DND-41 (cell line): Measurements from ENCODE around the gene GIPC2.

Experiments used
- ATAC-seq: fragments of 200-7000 bp; cut with Tn5 transposase; 3 replicates; pipeline ENCODE4 v1.9.1; 2021; ENCODE audit warnings: low read depth; ENCODE audit not compliant: insufficient read depth
- DNase-seq: peaks from one replicate; pipeline ENCODE4 v3.0.0-alpha.2; 2020
- H2AFZ ChIP-seq: 2 replicates; pipeline ENCODE4 v1.6.0; 2012; ENCODE audit warnings: low read depth, low read length
- H3K27ac ChIP-seq: 2 replicates; pipeline ENCODE4 v1.5.1; 2012; ENCODE audit warnings: low read length, inconsistent platforms
- H3K27me3 ChIP-seq: fragments of 200-600 bp; sonication (generic); 2 replicates; pipeline ENCODE4 v1.6.0; 2012; ENCODE audit warnings: low read length, mild to moderate bottlenecking, inconsistent platforms; ENCODE audit not compliant: insufficient read depth, poor library complexity
- H3K36me3 ChIP-seq: 2 replicates; pipeline ENCODE4 v1.5.1; 2012; ENCODE audit warnings: low read length, inconsistent platforms; ENCODE audit not compliant: insufficient read depth
- H3K4me1 ChIP-seq: 2 replicates; pipeline ENCODE4 v1.5.1; 2012; ENCODE audit warnings: mild to moderate bottlenecking, low read length; ENCODE audit not compliant: insufficient read depth
- H3K4me2 ChIP-seq: 2 replicates; pipeline ENCODE4 v1.6.0; 2012; ENCODE audit warnings: mild to moderate bottlenecking, moderate library complexity, low read length, inconsistent platforms; ENCODE audit not compliant: insufficient read depth
- H3K4me3 ChIP-seq, 2 experiments: fragments of 200-600 bp in 1 of 2; shearing (Covaris generic) in 1 of 2; 2 replicates each; pipeline ENCODE4 v1.5.1; 2012 to 2016; ENCODE audit warnings: inconsistent platforms in 2 of 2, low read length in 2 of 2, mild to moderate bottlenecking in 2 of 2, low read depth in 1 of 2, moderate library complexity in 1 of 2
- H3K79me2 ChIP-seq: 2 replicates; pipeline ENCODE4 v1.6.0; 2012; ENCODE audit warnings: low read length, inconsistent platforms; ENCODE audit not compliant: insufficient read depth
- H3K9ac ChIP-seq: 2 replicates; pipeline ENCODE4 v1.6.0; 2012; ENCODE audit warnings: low read depth, mild to moderate bottlenecking, inconsistent platforms, low read length, moderate library complexity
- H3K9me3 ChIP-seq: 2 replicates; pipeline ENCODE4 v1.5.1; 2012; ENCODE audit warnings: low read length, moderate library complexity, mild to moderate bottlenecking, inconsistent platforms; ENCODE audit not compliant: insufficient read depth, severe bottlenecking
- H4K20me1 ChIP-seq: 2 replicates; pipeline ENCODE4 v1.6.0; 2012; ENCODE audit warnings: low read length; ENCODE audit not compliant: insufficient read depth
- CTCF ChIP-seq: IDR thresholded peaks from 2 replicates; pipeline ENCODE4 v1.5.1; 2012; ENCODE audit warnings: borderline replicate concordance, low read length, moderate library complexity, mild to moderate bottlenecking; ENCODE audit not compliant: poor library complexity, severe bottlenecking; ENCODE audit errors: extremely low read depth
- EZH2 ChIP-seq: IDR thresholded peaks from 3 replicates; pipeline ENCODE4 v1.6.1; 2012; ENCODE audit warnings: borderline replicate concordance, low read depth, mild to moderate bottlenecking, moderate library complexity, low read length, inconsistent platforms; ENCODE audit not compliant: severe bottlenecking

Gene GIPC2

GRCh38 chr1:78176448-78176847 is 130.7 kb downstream of the GIPC2 start:
- Histone ChIP-seq H3K4me2 (no peak overlapping the region), H3K9me3 (no peaks in the 10 kb centered on the region), H3K27ac (no peak overlapping the region), H3K4me1 (no peaks in the 10 kb centered on the region), H3K79me2 (no peaks in the 10 kb centered on the region), H3K36me3 (no peaks in the 10 kb centered on the region), H4K20me1 (no peaks in the 10 kb centered on the region), H3K27me3 (peaks cover 3% of the 10 kb centered on the region), H3K4me3 (no peak overlapping the region), H2AFZ (no peak overlapping the region), H3K9ac (no peak overlapping the region)
- TF ChIP-seq CTCF: no peak
- TF ChIP-seq EZH2: no peak
- DNase-seq (no peak), ATAC-seq (no peak)

GRCh38 chr1:78177708-78178270 is 132.0 kb downstream of the GIPC2 start:
- no peak for DNase-seq
- Histone ChIP-seq H3K9ac (no peak overlapping the region), H3K36me3 (no peaks in the 10 kb centered on the region), H3K79me2 (no peaks in the 10 kb centered on the region), H3K27me3 (peaks cover 3% of the 10 kb centered on the region), H3K4me3 (no peak overlapping the region), H3K4me2 (no peak overlapping the region), H3K4me1 (no peaks in the 10 kb centered on the region), H3K27ac (no peak overlapping the region), H2AFZ (no peak overlapping the region), H4K20me1 (no peaks in the 10 kb centered on the region), H3K9me3 (no peaks in the 10 kb centered on the region)
- no peak for TF ChIP-seq EZH2
- no peak for TF ChIP-seq CTCF
- ATAC-seq: no peak

- TF ChIP-seq CTCF (no peak), EZH2 (no peak)
- Histone ChIP-seq H2AFZ (no peak overlapping the region), H3K27ac (no peak overlapping the region), H3K4me1 (no peaks in the 10 kb centered on the region), H3K36me3 (no peaks in the 10 kb centered on the region), H3K9ac (no peak overlapping the region), H3K27me3 (peaks cover 3% of the 10 kb centered on the region), H3K4me2 (no peak overlapping the region), H3K4me3 (no peak overlapping the region), H4K20me1 (no peaks in the 10 kb centered on the region), H3K9me3 (no peaks in the 10 kb centered on the region), H3K79me2 (no peaks in the 10 kb centered on the region)
- no peak for ATAC-seq
- DNase-seq: no peak
Observed at GRCh38 chr1:78178816-78179215, 133.1 kb downstream of the GIPC2 start.
